DND-41 (cell line): ENCODE measurements around the gene ADAMTS16.

Source experiments
- ATAC-seq: fragments of 200-7000 bp; cut with Tn5 transposase; 3 replicates; pipeline ENCODE4 v1.9.1; 2021; ENCODE audit warnings: low read depth; ENCODE audit not compliant: insufficient read depth
- DNase-seq: peaks from one replicate; pipeline ENCODE4 v3.0.0-alpha.2; 2020
- H2AFZ ChIP-seq: 2 replicates; pipeline ENCODE4 v1.6.0; 2012; ENCODE audit warnings: low read depth, low read length
- H3K27ac ChIP-seq: 2 replicates; pipeline ENCODE4 v1.5.1; 2012; ENCODE audit warnings: low read length, inconsistent platforms
- H3K27me3 ChIP-seq: fragments of 200-600 bp; sonication (generic); 2 replicates; pipeline ENCODE4 v1.6.0; 2012; ENCODE audit warnings: low read length, mild to moderate bottlenecking, inconsistent platforms; ENCODE audit not compliant: insufficient read depth, poor library complexity
- H3K36me3 ChIP-seq: 2 replicates; pipeline ENCODE4 v1.5.1; 2012; ENCODE audit warnings: low read length, inconsistent platforms; ENCODE audit not compliant: insufficient read depth
- H3K4me1 ChIP-seq: 2 replicates; pipeline ENCODE4 v1.5.1; 2012; ENCODE audit warnings: mild to moderate bottlenecking, low read length; ENCODE audit not compliant: insufficient read depth
- H3K4me2 ChIP-seq: 2 replicates; pipeline ENCODE4 v1.6.0; 2012; ENCODE audit warnings: mild to moderate bottlenecking, moderate library complexity, low read length, inconsistent platforms; ENCODE audit not compliant: insufficient read depth
- H3K4me3 ChIP-seq, 2 experiments: fragments of 200-600 bp in 1 of 2; shearing (Covaris generic) in 1 of 2; 2 replicates each; pipeline ENCODE4 v1.5.1; 2012 to 2016; ENCODE audit warnings: inconsistent platforms in 2 of 2, low read length in 2 of 2, mild to moderate bottlenecking in 2 of 2, low read depth in 1 of 2, moderate library complexity in 1 of 2
- H3K79me2 ChIP-seq: 2 replicates; pipeline ENCODE4 v1.6.0; 2012; ENCODE audit warnings: low read length, inconsistent platforms; ENCODE audit not compliant: insufficient read depth
- H3K9ac ChIP-seq: 2 replicates; pipeline ENCODE4 v1.6.0; 2012; ENCODE audit warnings: low read depth, mild to moderate bottlenecking, inconsistent platforms, low read length, moderate library complexity
- H3K9me3 ChIP-seq: 2 replicates; pipeline ENCODE4 v1.5.1; 2012; ENCODE audit warnings: low read length, moderate library complexity, mild to moderate bottlenecking, inconsistent platforms; ENCODE audit not compliant: insufficient read depth, severe bottlenecking
- H4K20me1 ChIP-seq: 2 replicates; pipeline ENCODE4 v1.6.0; 2012; ENCODE audit warnings: low read length; ENCODE audit not compliant: insufficient read depth
- CTCF ChIP-seq: IDR thresholded peaks from 2 replicates; pipeline ENCODE4 v1.5.1; 2012; ENCODE audit warnings: borderline replicate concordance, low read length, moderate library complexity, mild to moderate bottlenecking; ENCODE audit not compliant: poor library complexity, severe bottlenecking; ENCODE audit errors: extremely low read depth
- EZH2 ChIP-seq: IDR thresholded peaks from 3 replicates; pipeline ENCODE4 v1.6.1; 2012; ENCODE audit warnings: borderline replicate concordance, low read depth, mild to moderate bottlenecking, moderate library complexity, low read length, inconsistent platforms; ENCODE audit not compliant: severe bottlenecking

ADAMTS16 gene

GRCh38 chr5:5271786-5272321 lies 131.7 kb downstream of the ADAMTS16 start:
- TF ChIP-seq CTCF, result no peak
- TF ChIP-seq EZH2, result no peak
- peaks cover 3% of the 10 kb centered on the region for H3K27me3 ChIP-seq
- DNase-seq (no peak), ATAC-seq (no peak)
- no peak overlapping the region for H3K27ac ChIP-seq
- no peaks in the 10 kb centered on the region for H3K79me2 ChIP-seq
- no peak overlapping the region for H3K4me2 ChIP-seq
- H4K20me1 ChIP-seq, result no peaks in the 10 kb centered on the region
- H3K4me3 ChIP-seq, result no peak overlapping the region
- no peak overlapping the region for H3K9ac ChIP-seq
- no peaks in the 10 kb centered on the region for H3K4me1 ChIP-seq
- H2AFZ ChIP-seq, result no peak overlapping the region
- H3K36me3 ChIP-seq, result no peaks in the 10 kb centered on the region
- H3K9me3 ChIP-seq, result no peaks in the 10 kb centered on the region

- H3K79me2 ChIP-seq, result no peaks in the 10 kb centered on the region
- no peaks in the 10 kb centered on the region for H3K4me1 ChIP-seq
- DNase-seq, result no peak
- H3K36me3 ChIP-seq, result no peaks in the 10 kb centered on the region
- no peak overlapping the region for H3K4me2 ChIP-seq
- no peak overlapping the region for H3K27ac ChIP-seq
- no peaks in the 10 kb centered on the region for H3K9me3 ChIP-seq
- H2AFZ ChIP-seq, result no peak overlapping the region
- no peak overlapping the region for H3K9ac ChIP-seq
- peaks cover 3% of the 10 kb centered on the region for H3K27me3 ChIP-seq
- TF ChIP-seq EZH2, result no peak
- no peak for TF ChIP-seq CTCF
- H3K4me3 ChIP-seq, result no peak overlapping the region
- H4K20me1 ChIP-seq, result no peaks in the 10 kb centered on the region
- no peak for ATAC-seq
Measured at GRCh38 chr5:5273398-5273797, 133.3 kb downstream of the ADAMTS16 start.

- Histone ChIP-seq H2AFZ (no peak overlapping the region), H4K20me1 (no peaks in the 10 kb centered on the region), H3K4me2 (no peak overlapping the region), H3K4me1 (no peaks in the 10 kb centered on the region), H3K4me3 (no peak overlapping the region), H3K79me2 (no peaks in the 10 kb centered on the region), H3K36me3 (no peaks in the 10 kb centered on the region), H3K27me3 (peaks cover 3% of the 10 kb centered on the region), H3K9ac (no peak overlapping the region), H3K27ac (no peak overlapping the region), H3K9me3 (no peaks in the 10 kb centered on the region)
- TF ChIP-seq CTCF, result no peak
- DNase-seq (no peak), ATAC-seq (no peak)
Measured at GRCh38 chr5:5273976-5274375, 133.8 kb downstream of the ADAMTS16 start.

- H3K9me3 ChIP-seq, result no peaks in the 10 kb centered on the region
- H3K27me3 ChIP-seq, result peaks cover 3% of the 10 kb centered on the region
- H3K79me2 ChIP-seq, result no peaks in the 10 kb centered on the region
- no peak overlapping the region for H2AFZ ChIP-seq
- H3K27ac ChIP-seq, result no peak overlapping the region
- no peak for DNase-seq
- ATAC-seq, result no peak
- H3K4me2 ChIP-seq, result no peak overlapping the region
- H3K4me1 ChIP-seq, result no peaks in the 10 kb centered on the region
- no peaks in the 10 kb centered on the region for H3K36me3 ChIP-seq
- no peak overlapping the region for H3K4me3 ChIP-seq
- H3K9ac ChIP-seq, result no peak overlapping the region
- no peaks in the 10 kb centered on the region for H4K20me1 ChIP-seq
- TF ChIP-seq EZH2 (no peak), CTCF (no peak)
Measured at GRCh38 chr5:5275211-5275610, 135.1 kb downstream of the ADAMTS16 start.
